Raji (cell line): ENCODE results near the gene EPS8L3.

ENCODE experiments used
- POLR2A ChIP-seq: IDR thresholded peaks from 2 replicates; pipeline ENCODE4 v1.6.1; 2011; ENCODE audit warnings: low read depth, low read length, control low read depth; ENCODE audit not compliant: insufficient read depth

EPS8L3 gene

DNA sequence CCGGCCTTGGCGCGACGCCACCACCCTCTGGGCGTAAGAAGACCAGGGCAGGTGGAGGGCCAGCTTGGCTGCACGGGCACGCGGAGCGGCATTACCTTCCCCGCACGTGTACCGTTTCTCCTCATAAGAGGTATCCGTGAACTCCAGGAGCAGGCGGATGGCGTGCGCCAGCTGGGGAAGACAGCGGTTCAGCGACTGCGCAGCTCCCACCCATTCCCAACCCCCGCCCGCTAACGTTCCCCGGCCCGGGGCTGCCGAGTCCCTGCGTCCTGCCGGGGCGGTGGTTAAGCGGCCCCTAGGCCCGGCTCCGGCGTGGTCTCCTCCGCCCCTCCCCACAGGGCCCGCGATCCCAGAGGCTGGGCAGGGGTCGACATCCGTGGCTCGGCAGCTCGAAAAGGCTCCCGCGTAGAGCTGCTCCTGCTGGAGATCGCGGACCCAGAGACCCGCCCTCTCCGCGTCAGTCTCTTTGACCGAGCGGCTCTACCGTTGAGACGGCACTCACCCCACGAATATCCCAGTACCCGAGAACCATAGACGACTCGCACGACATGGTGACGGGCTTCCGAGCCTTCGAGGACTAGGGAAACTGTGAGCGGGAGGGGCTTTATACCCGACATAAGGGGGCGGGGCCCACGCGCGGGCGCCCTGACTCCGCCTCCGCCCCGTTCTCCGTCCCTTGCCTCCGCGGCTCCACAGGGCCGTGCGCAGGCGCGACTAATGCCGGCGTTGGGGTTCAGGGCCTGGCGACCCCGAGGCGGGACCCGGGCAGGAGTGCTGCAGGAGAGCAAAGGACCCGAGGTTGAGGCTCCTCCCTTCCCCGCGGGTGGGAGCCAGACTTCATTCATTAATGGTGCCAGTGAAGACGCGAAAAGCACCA is 23.7 kb downstream of the EPS8L3 start:
- TF ChIP-seq POLR2A, result no peak

GRCh38 chr1:109733236-109733870 is 30.4 kb downstream of the EPS8L3 start:
- TF ChIP-seq POLR2A, result no peak

- TF ChIP-seq POLR2A, result no peak
Observed at GRCh38 chr1:109732390-109732881, 31.3 kb downstream of the EPS8L3 start.

GRCh38 chr1:109730666-109731065 is 33.1 kb downstream of the EPS8L3 start:
- no peak for TF ChIP-seq POLR2A

GRCh38 chr1:109728870-109729269 is 34.9 kb downstream of the EPS8L3 start:
- TF ChIP-seq POLR2A, result no peak

GRCh38 chr1:109726728-109727373 is 36.9 kb downstream of the EPS8L3 start:
- no peak for TF ChIP-seq POLR2A

DNA sequence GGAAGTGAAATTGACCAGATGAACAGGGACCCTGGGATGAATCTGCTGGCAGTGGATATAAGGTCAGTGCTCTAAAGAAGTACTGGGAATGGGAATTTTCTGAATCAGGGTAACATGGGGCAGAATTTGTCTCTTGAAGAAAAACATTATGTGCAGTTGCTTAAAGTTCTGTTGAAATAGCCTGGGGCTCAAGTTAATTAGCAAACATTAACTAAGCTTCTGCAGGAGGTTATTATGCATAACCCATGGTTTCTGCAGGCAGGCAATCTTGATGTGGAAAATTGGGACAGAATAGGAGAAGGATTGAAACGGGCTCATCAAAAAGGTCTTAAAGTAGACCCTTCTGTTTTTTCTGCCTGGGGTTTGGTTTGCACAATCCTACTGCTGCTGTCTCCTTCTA is 37.7 kb downstream of the EPS8L3 start:
- TF ChIP-seq POLR2A, result no peak

DNA sequence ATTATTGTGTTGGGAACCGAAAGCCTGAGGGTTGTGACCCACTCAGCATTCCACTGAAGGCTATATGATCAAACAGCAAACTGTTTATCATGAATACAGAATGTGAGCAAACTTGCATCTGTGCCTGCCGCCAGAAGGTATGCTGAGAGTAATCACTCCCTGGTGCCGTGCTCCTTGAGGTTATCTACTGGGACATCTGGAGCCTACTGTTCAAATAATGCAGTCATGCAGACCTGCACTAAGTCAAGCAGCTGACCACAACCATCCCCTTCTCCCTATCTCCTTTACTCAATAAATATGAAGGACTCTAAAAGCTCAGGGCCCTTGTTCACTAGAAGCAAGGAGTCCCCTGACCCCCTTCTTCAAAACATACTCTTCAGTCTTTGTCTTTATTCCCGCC is 38.2 kb downstream of the EPS8L3 start:
- TF ChIP-seq POLR2A, result no peak

GRCh38 chr1:109724933-109725332 is 38.8 kb downstream of the EPS8L3 start:
- TF ChIP-seq POLR2A, result no peak

GRCh38 chr1:109722908-109723691 is 40.6 kb downstream of the EPS8L3 start:
- no peak for TF ChIP-seq POLR2A

DNA sequence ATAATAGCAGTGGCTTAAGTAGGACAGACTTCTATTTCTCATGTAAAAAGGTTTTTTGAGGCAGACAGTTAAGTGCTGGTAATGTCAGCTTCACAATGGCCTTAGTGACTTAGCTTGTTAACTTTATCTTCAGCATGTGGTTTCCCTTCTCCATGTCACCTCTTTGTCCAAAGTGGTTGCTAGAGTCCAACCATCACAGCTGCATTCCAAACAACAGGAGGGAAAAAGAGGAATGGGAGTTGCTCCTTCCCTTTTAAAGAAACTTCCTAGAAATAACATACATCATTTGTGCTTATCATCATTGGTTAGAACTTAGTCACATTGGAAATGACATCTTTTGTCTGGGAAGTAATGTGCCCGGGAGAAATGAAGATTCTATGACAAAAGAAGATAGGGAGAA is 41.8 kb downstream of the EPS8L3 start:
- no peak for TF ChIP-seq POLR2A

GRCh38 chr1:109721042-109721441 is 42.7 kb downstream of the EPS8L3 start:
- no peak for TF ChIP-seq POLR2A

DNA sequence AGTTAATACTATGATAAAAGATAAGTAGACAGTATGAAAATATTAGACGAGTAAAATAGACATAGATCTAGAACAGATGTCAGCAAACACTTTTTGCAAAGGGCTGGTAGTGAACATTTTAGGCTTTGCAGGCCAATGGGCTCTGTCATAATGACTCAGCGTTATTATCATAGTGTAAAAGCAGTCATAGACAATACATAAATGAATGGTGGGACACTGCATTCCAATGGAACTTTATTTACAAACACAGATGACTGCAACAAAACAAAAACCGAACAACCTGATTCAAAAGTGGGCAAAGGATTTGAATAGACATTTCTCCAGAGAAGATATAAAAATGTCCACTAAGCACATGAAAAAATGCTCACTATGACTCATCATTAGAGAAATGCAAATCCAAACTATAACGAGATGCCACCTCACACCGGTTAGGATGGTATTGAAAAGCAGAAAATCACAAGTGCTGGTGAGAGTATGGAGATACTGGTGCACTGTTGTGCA is 44.3 kb downstream of the EPS8L3 start:
- TF ChIP-seq POLR2A, result no peak

GRCh38 chr1:109718495-109718894 is 45.2 kb downstream of the EPS8L3 start:
- no peak for TF ChIP-seq POLR2A

DNA sequence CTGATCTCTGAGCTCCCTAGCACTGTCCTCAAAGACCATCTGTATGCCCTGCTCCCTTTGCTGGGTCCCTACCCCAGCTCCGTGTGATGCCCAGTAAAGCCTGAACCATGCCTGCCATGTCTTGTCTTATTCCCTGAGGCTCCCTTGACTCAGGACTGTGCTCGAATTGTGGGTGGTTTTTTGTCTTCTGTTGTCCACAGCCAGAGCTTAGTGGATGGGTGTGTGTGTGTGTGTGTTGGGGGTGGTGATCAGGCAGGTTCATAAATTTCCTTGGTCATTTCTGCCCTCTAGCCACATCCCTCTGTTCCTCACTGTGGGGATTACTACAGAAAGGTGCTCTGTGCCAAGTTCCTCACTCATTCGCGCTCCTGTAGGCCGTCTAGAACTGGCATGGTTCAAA is 46.0 kb downstream of the EPS8L3 start:
- no peak for TF ChIP-seq POLR2A
